Small intestine (tissue), 4 donors: ENCODE results near the gene SBK3. TPM values are rescaled to one million over a fixed set of nuclear protein-coding genes. Genes with fewer than 3 reads are reported as not detected.

Source experiments
- polyA plus RNA-seq, 4 donors: library from polyadenylated mRNA; stranded (reverse) in 3 of 4; unstranded in 1 of 4; fragments of 200-250 nt in 3 of 4; fragments of 120-200 nt in 1 of 4; gene quantifications; one replicate each; pipeline versions ENCODE4 v1.2.1 to v1.2.3, GENCODE V29; 2013
- donor health status: healthy with polysubstance abuse.
- donor health status: Bipolar disorder and iron deficiency.
- donor health status: healthy.

The SBK3 gene
- polyA plus RNA-seq, 4 donors, result 0.18 to 0.39 TPM; not detected in 2

Other genes with a start within 250 kb of the SBK3 start
- gene TMEM150B, start 220.2 kb downstream of the SBK3 start, polyA plus RNA-seq, result 100 to 1,000 TPM in 1 of 4 donors, 10 to 100 TPM in 3; 33.2 to 125 (median 79.2) TPM
- 10 to 100 TPM; 10.3 to 18.4 (median 14.3) TPM for gene KMT5C, start 205.7 kb downstream of the SBK3 start, polyA plus RNA-seq
- gene COX6B2, start 190.8 kb downstream of the SBK3 start, polyA plus RNA-seq, result under 1 TPM in 2 of 4 donors, not detected in 2; 0.07 to 0.09 TPM
- under 1 TPM in 1 of 4 donors, not detected in 3; 0.03 TPM for gene GARIN5B, start 182.3 kb downstream of the SBK3 start, polyA plus RNA-seq
- gene IL11, start 175.1 kb downstream of the SBK3 start, polyA plus RNA-seq, result under 1 TPM in 2 of 4 donors, not detected in 2; 0.19 to 0.67 TPM
- gene TMEM190, start 168.7 kb downstream of the SBK3 start, polyA plus RNA-seq, result under 1 TPM in 2 of 4 donors, not detected in 2; 0.30 to 0.31 TPM
- gene TMEM238, start 161.3 kb downstream of the SBK3 start, polyA plus RNA-seq, result 1 to 10 TPM in 3 of 4 donors, not detected in 1; 1.6 to 9.4 (median 2.2) TPM
- 1,000 to 10,000 TPM; 1,338 to 2,360 (median 2,018) TPM for gene RPL28, start 159.6 kb downstream of the SBK3 start, polyA plus RNA-seq
- 10 to 100 TPM in 2 of 4 donors, 1 to 10 TPM in 2; 7.2 to 30.1 (median 16.4) TPM for gene UBE2S, start 137.8 kb downstream of the SBK3 start, polyA plus RNA-seq
- gene SHISA7, start 102.2 kb downstream of the SBK3 start, polyA plus RNA-seq, result under 1 TPM in 2 of 4 donors, not detected in 2; 0.12 to 0.21 TPM
- gene ISOC2, start 83.9 kb downstream of the SBK3 start, polyA plus RNA-seq, result 100 to 1,000 TPM in 1 of 4 donors, 10 to 100 TPM in 3; 28.8 to 164 (median 78.4) TPM
- not detected for gene C19orf85, start 80.8 kb downstream of the SBK3 start, polyA plus RNA-seq
- gene ZNF628, start 68.9 kb downstream of the SBK3 start, polyA plus RNA-seq, result 1 to 10 TPM; 1.1 to 7.0 (median 5.0) TPM
- gene NAT14, start 60.4 kb downstream of the SBK3 start, polyA plus RNA-seq, result 10 to 100 TPM in 1 of 4 donors, 1 to 10 TPM in 3; 5.8 to 10.2 (median 7.8) TPM
- 1 to 10 TPM in 1 of 4 donors, under 1 TPM in 2, not detected in 1; 0.49 to 2.2 (median 0.54) TPM for gene SSC5D, start 57.1 kb downstream of the SBK3 start, polyA plus RNA-seq
- under 1 TPM in 1 of 4 donors, not detected in 3; 0.06 TPM for gene SBK2, start 8.4 kb downstream of the SBK3 start, polyA plus RNA-seq
- gene ZNF579, start 35.3 kb upstream of the SBK3 start, polyA plus RNA-seq, result 10 to 100 TPM in 1 of 4 donors, 1 to 10 TPM in 3; 2.2 to 12.7 (median 4.8) TPM
- 10 to 100 TPM in 1 of 4 donors, 1 to 10 TPM in 3; 7.2 to 13.0 (median 7.4) TPM for gene FIZ1, start 54.0 kb upstream of the SBK3 start, polyA plus RNA-seq
- 10 to 100 TPM; 23.2 to 63.5 (median 45.7) TPM for gene ZNF524, start 54.7 kb upstream of the SBK3 start, polyA plus RNA-seq
- 10 to 100 TPM in 1 of 4 donors, 1 to 10 TPM in 3; 4.0 to 10.3 (median 5.5) TPM for gene ZNF865, start 60.1 kb upstream of the SBK3 start, polyA plus RNA-seq
- 10 to 100 TPM in 3 of 4 donors, 1 to 10 TPM in 1; 9.5 to 16.3 (median 11.0) TPM for gene ZNF784, start 79.0 kb upstream of the SBK3 start, polyA plus RNA-seq
- 10 to 100 TPM in 3 of 4 donors, 1 to 10 TPM in 1; 8.3 to 28.5 (median 16.6) TPM for gene ZNF580, start 95.5 kb upstream of the SBK3 start, polyA plus RNA-seq
- gene ZNF581, start 98.1 kb upstream of the SBK3 start, polyA plus RNA-seq, result 10 to 100 TPM; 15.9 to 29.2 (median 23.3) TPM
- gene CCDC106, start 102.7 kb upstream of the SBK3 start, polyA plus RNA-seq, result 10 to 100 TPM in 1 of 4 donors, 1 to 10 TPM in 3; 2.5 to 12.1 (median 5.6) TPM
- gene U2AF2, start 109.5 kb upstream of the SBK3 start, polyA plus RNA-seq, result 100 to 1,000 TPM in 2 of 4 donors, 10 to 100 TPM in 2; 74.0 to 161 (median 115) TPM
- gene EPN1, start 129.7 kb upstream of the SBK3 start, polyA plus RNA-seq, result 100 to 1,000 TPM; 149 to 193 (median 168) TPM
- under 1 TPM in 2 of 4 donors, not detected in 2; 0.01 TPM for gene NLRP9, start 192.9 kb upstream of the SBK3 start, polyA plus RNA-seq
- under 1 TPM in 2 of 4 donors, not detected in 2; 0.04 to 0.25 TPM for gene RFPL4A, start 213.6 kb upstream of the SBK3 start, polyA plus RNA-seq
- not detected for gene RFPL4AL1, start 223.6 kb upstream of the SBK3 start, polyA plus RNA-seq